Inferior parietal cortex (tissue), 1 donor: ENCODE data around the gene DLGAP4.

Source experiments
- DNase-seq: peaks from one replicate; pipeline ENCODE4 v3.0.0-alpha.2; 2016; ENCODE audit errors: extremely low spot score

DLGAP4 gene

DNA sequence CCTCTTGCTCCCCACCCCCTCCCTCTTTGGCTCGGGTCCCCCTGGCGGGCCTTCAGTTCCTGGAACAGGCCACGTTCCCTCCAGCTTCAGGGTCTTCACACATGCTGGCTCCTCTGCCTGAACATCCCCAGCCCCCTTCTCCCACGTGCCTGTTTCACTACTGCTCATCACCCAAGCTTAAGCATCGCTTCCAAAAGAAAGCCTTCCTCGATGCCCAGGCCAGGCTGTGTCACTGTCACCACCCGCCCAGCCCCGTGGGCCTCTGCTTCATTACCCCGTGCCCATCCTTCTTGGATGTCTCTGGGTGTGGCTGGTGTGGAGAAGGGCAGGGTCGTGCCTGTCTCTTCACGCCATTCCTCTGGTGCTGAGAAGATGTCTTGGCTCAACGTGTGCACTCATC lies 2.8 kb downstream of the DLGAP4 start:
- DNase-seq = no peak

DNA sequence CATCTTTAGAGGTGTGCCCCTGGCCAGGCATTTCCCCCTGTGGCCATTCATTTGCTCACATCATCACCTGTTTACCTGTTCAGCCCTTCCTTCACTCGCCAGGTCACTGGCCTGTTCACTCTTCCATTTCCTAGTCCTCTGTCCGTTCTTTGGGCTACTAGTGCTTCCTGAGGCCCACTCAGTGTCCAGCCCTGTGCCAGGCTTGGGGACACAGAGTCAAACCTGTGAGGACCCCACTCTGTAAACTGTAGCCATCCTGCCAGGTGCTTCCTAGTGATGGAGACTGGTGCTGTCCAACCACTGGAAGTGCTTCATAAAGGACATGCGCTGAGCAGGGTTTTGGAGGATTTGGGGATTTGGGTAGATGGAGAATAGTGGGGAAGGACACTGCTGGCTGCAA lies 3.5 kb downstream of the DLGAP4 start:
- DNase-seq = no peak

DNA sequence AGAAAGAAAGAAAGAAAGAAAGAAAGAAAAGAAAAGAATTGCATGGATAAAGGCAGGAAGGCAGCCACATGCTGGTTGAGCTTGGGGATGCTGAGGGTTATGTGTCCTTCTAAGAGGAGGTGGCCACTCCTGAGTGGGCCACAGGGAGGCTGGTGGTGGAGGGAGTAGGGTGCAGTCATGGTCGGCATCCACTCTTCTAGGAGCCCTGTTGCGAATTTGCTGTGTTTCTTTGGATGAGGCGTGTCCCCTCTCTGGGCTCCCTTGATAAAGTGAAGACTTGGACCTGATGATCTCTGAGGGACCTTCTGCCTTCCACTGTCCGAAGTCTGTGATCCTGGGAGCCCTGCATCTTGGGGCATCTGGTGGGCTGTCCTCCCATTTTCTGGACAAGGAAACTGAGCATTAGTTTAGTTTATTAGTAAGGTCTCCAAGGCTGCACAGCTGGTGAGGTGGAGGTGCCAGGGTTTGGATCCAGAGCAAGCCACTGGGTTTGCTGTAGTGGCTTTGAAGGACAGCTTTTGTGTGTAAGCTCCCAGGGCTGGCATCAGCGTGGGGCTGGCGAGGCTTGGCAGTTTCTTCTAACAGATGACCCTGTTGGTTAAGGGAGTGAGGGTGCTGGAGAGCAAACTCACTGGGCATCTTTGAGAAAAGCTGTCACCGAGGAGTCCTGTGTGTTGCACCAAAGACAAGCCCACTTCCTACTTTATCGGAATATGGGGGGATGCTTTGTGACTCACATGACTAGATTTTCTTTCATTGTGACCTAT lies 4.3 kb downstream of the DLGAP4 start:
- no peak for DNase-seq

DNA sequence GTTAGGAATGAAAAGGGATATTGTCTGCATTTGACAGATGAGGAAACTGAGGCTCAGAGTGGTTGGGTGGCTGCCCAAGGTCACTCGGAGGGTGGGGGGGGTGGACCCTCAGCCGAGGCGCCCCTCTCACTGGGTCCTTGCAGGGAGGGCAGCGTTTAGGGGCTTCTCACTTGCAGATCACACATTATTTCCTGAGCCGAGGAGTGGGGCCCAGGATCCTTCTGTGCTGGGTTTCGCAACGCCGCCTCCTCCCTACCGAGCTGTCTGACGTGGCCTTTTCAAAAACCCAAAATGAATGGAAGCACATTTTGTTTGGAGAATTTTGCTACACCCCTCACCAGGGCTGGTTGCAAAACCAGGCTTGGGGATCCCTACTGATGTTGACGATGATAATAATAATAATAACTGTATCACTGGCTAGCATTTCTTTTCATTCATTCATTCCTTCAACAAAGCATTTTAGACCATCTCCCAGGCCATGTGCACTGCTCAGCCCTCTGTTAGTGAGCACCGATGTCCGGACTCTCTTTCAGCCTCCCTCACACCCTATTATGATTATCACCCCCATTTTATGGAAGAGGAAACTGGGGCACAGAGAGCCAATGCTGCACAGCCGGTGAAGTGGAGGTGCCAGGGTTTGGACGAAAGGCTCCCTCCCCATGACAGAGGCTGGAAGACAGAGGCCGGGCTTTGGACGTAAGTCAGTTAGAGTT lies 5.2 kb downstream of the DLGAP4 start:
- DNase-seq = no peak

DNA sequence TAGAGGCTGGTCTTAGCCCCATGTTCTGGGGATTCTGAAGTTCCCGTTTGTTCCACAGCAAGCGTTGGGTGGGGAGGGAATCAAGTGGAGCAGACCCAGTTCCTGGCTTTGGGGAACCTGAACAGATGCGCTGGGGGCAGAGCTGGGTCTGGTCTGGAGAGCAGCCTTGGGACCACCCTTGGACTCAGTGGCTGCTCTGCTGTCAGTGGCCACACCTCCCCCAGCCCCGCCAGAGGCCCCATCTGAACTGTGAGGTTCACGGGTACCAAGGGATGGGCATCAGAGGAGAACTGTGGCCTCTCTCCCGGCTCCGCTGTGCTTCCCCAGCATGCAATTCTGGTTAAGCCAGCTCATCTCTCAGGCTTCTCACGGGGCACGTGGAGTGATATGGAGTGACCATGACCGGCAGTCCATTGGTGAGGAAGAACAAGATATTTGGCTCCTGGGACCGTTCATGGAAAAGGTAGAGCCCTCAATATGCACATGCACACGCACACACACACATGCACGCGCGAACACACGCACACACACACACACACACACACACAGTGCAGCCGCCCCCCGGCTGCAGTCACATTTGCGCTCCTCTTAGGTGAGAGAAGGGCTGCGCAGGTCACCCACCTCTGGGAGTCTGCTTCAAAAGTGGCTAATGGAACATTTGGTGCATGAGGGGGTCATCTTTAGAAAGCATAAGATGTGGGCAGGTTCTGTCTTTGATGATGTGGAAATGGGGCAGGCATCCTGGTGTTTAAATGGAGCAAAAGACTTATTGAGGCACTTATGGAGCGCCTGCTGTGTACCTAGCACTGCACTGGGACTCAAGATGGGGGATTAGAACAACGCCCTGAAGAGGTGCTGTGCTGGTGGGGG lies 6.0 kb downstream of the DLGAP4 start:
- no peak for DNase-seq

DNA sequence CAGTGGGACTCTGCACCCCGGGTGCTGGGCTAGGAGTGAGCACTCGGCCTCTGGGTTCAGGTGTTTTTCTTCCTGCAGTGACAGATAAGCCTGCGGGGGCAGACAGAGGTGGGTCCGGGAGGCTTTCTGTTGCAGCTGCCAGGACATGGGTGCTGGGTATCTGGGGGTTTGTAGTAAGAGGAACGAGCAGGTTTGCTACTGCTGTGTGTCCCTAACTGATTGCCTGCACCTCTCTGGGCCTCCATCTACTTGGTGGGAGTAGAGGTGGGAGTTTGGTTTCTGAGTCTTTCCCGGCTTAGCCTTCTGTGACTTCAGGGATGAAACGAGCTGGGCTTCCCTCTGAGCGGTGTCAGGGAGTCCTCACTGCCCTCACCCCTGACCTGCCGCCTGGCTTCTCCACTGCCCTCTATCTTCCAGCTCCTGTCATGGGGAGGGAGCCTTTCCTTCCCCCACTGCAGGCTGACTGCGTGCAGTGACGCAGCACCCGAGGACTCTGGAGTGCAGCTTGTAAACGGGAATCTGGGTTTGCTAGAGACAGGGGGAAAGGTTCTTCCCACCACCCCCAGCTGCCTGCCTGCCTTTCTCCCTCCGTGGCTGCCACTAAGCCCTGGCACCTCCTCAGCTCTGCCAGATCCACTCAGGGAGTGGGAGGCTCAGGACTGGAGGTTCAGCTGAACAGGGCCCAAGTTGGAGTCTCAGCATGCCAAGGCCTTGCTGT lies 6.7 kb downstream of the DLGAP4 start:
- no peak for DNase-seq

DNA sequence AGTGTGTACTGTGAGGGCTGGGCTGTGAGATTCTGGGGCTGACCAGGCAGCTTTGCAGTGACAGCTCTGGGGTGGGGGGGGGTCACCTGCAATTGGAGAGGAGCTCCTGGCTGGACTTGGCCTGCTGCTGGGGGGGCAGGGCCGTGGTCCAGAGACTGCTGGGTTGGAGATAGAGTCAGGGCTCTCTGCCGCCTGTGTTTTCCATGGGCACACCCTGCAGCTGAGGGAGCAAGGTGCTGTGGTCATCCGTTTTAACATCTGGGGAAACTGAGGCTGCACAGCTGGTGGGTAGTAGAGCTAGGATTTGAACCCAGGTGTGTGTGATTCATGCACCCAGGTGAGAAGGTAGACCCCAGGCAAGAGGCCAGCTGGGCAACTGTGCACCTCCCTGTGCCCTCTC lies 7.3 kb downstream of the DLGAP4 start:
- DNase-seq = no peak

DNA sequence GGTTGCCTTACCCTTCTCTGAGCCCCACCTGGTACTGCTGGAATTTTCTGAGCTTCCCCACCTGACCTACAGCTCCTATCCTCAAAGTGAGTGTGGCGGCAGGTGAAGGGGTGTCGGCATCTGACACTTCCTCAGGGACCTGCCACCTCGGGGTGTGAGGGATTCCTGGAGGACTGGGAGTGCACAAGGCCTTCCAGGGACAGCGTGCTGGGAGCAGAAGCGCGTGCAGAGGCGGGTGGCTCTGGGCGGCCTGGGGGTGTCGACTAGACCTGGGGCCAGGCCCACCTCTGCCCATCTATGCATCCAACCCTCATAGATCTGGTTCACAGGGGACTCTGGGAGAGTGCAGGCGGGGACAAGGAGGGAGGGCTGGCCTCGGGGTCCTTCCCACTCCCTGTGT lies 7.8 kb downstream of the DLGAP4 start:
- DNase-seq = no peak

DNA sequence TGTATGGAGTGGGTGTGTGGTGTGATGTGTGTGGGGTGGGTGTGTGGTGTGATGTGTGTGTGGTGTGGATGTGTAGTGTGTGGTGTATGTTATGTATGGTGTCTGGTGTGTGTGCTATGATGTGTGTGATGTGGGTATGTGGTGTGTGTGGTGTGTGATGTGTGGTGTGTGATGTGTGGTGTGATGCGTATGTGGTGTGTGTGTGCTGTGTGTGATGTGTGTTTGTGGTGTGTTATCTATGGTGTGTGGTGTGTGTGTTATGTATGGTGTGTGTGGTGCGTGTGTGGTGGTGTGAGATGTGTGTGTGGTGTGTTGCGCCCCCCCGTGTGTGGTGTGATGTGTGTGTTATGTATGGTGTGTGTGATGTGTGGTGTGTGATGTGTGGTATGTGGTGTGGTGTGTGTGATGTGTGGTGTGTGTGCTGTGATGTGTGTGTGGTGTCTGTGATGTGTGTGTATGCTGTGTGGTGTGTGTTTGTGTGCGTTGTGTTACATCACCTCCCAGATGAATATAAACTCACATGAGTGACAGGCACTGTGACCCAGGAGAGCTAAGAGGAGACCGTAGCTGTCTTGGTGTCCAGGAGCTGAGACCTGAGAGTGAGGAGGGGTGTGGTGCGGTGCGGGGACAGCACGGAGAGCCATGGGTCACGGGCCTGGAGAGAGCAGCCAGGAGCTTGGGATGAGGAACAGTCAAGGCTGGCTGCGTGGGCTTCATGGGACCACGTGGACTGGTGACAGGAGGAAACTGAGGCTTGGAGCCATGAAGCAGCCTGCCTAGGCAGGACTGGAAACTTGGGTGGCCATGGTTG lies 8.8 kb downstream of the DLGAP4 start:
- DNase-seq = no peak

DNA sequence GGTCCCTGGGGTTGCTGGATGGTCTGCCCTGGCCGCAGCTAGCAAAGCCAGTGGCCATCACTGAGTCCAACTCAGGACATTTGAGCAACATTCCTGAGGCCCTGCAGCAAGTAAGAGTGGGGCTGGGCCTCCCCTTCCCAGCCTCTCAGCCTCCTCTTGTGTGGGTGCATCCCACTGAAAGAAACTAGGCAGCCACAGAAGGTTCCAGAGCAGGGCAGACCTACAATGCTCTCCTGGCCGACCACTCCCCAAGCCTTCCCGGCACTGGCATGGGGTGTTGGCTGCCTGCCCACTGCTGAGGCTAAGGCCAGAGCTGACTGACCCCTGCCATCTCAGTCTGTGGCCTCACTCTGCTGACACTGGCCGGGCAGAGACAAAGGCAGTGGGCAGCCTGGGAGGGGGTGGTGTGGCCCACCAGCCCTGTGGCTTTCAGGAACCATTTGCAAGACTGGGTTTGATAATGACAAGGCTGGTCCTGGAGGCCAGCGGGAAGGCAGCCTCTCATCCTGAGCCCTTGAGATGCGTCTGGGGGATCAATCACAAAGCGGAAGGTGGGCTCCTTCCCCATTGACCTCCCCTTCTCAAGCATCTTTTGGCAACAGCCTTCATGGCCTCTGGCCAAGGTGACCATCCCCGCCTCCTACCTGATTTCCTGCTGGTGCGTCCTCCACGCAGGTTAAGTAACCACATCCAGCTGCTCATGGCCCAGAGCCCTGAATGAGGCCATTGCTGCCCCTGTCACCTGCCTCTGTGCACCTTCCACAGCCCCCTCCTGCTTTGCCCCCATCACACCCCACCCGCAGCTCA lies 9.6 kb downstream of the DLGAP4 start:
- no peak for DNase-seq

DNA sequence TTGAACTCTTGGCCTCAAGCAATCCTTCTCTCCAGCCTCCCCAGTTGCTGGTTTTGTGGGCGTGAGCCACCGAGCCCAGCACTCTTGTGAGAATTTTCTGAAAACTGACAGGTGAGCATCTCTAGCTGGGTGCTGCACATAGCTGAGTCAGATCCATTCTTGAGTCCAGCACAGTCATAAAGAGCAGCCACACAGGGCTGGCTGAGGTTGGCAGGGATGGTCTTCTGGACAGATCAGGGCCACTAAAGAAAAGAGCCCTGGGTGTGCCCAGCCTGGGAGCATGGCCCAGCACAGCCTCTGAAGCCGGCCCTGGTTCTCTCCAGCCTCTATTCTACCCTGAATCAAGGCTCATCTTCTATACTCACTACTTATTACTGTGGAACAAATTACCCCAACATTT lies 11.5 kb downstream of the DLGAP4 start:
- DNase-seq = no peak

DNA sequence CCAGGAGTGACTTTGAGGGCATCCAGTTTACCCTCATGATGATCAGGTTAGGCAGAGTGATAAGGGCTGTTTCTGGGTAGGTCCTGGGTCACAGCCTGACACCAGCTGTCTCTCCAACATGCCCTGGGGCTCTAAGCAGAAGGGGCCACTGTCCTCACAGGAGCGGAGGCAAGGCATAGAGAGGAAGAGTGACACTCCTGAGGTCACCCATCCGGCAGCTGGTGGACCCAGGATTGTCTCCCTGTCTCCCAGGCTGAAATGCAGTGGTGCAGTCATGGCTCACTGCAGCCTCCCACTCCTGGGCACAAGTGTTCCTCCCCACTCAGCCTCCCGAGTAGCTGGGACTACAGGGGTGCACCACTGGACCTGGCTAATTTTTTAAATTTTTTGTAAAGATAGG lies 12.0 kb downstream of the DLGAP4 start:
- DNase-seq = no peak

DNA sequence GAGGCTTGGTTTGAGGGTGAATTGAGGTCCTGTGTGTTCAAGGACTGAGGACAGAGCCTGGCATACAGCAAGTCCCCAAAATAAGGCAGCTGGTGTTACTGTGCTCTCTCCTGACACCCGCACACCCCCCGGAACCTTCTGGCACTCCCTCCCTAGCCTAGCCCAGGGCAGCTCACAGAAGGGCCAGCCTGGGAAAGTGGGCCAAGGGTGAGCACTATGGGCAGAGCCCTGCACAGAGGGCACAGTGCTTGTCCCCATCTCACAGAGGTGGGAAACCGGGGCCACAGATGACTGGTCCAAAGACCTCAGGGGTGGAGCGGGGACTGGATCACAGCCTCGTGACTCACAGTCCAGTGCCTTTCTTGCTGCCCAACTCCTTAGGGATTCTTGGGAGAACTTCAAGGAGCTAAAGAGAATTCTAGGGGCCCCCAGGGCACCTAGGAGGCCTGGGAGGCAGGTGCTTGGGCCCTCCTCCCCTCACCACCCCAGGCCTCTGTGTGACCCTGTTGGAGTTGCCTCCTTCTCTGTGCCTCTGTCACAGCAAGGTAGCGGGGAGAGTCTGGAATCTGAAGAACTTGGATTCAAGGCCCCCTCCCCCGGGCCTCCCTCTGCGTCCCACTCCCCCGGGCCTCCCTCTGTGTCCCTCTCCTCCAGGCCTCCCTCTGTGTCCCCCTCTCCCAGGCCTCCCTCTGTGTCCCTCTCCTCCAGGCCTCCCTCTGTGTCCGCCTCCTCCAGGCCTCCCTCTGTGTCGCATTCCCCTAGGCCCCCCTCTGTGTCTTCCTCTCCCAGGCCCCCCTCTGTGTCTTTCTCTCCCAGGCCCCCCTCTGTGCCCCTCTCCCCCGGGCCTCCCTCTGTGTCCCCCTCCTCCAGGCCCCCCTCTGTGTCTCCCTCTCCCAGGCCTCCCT lies 13.5 kb downstream of the DLGAP4 start:
- no peak for DNase-seq

DNA sequence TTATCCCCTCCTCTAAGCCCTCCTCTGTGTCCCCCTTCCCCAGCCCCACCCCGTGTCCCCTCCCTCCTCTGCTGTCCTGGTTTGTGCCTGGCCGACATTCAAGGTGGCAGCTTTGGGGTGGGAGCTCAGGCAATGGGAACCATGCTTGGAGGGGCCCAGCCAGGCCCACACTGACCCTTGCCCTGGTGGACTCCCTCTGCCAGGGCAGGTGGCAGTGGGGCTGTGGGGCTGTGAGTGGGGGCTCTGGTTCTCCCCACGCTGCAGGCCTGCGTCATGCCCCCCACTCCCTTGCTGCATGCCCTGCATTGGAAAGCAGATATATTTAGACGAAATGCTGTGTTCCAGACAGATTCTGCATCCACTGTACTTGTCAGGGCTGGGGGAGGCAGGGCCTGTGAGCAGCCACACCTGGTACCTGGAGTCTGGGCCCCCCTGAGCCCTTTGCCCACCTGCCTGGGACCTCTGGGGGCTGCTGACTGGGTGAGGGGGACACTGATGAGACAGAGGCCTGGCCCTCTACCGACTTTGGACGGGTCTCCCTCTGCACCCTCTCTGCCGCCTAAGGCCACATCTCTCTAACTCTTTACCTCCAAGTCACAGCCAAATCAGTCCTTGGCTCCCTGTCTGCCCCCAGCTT lies 14.2 kb downstream of the DLGAP4 start:
- no peak for DNase-seq

DNA sequence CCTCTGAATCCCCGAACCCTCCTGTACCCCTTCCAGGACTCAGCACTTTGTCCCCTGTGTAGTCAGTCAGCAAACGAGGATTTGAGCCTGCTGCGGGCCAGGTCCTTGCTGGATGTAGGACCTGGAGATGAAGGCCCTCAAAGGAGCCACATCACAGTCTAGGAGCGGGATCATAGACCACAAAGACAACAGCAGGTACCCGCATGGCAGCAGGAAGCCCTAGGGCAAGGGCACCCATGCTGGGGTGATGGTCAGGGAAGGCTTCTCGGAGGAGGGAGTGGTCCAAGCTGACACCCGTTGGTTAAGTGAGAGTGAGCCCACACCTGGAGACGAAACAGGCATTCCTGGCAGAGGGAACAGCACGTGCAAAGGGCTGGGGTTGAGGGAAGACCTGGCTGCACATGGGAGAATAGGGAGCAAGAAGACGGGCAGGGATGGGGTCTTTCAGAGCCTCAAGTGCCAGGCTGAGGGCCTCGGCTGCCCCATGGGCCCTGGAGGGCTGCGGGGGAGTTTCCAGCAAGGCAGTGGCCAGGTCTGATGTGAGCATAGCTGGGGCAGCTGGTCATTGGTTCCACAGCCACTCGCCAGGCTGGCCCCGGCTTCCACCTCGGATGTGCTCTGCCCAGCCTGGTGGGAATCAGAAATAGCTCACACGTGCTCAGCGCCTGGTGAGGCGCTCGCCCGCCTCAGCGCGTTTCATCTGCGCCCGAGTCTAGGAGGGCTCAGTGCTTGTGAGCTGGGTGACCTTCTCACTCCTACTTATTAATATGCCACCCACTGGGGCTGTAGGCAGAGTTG lies 15.0 kb downstream of the DLGAP4 start:
- no peak for DNase-seq

DNA sequence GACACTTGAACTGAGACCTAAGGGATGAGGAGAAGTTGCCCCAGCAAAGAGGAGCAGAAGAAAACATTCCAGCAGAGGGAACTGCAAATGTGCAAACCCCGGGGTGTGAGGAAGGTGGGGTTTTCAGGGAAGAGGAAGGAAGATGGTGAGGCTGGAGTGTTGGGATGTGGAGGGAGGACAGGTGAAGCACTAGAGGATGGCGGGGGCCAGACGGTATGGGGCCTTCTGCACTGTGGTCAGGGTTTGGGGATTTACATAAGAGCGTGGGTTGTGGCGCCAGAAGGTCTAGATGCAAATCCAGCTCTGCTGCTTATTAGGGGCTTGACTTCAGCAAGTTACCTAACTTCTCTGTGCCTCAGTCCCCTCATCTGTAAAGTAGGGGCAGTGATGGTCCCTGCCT lies 16.0 kb downstream of the DLGAP4 start:
- DNase-seq = no peak

DNA sequence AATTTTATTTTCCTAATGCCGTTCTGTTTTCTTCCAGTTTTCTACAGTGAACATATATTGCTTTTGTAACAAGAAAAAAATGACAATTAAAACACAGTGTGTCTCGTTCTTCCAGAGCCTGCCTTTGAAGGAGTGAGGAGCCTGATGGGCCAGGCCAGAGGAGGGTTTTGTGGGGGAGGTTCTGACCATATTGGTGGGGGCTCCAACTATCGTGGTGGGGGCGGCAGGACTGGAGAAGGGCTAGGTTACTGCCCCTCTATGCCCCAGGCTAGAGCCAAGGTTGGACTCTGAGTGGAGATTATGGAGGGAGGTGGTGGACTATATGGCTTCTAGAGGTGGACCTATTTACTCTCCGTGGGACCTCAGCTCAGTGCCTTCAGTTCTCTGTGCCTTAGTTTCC lies 24.0 kb downstream of the DLGAP4 start:
- no peak for DNase-seq

DNA sequence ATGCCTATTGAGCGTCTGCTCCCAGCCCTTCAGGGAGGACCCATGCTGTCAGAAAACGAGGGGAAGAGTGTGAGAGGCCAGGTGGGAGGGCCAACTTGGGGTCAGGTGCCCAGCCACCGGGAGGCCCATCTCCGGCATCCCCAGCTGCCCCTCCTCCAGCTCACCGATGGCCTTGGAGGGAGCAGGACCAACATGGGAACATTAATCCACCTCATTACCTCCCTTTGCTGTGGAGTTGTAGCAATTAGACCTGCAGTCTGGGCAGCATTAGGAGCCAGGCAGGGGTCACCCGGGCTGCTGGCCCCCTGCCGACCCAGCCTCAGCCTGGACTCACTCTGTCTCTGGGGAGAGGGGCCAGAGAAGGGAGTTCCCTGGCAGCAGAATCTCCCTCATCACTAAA lies 25.1 kb downstream of the DLGAP4 start:
- no peak for DNase-seq
